Stimulated activated CD4-positive, alpha-beta T cell treated with anti-CD3 and anti-CD28 coated beads, Interleukin-4, amount 100 ng/mL, for 4 hours (primary cell): Measurements from ENCODE around the gene CYP2W1.
A peak's percentile ranks its signal among the peaks of the same experiment; 100 is the strongest.
"Not testable (repeated sequence)": the region's sequence is repeated elsewhere in the genome, so short reads cannot be mapped to it uniquely, and the experiment has no call there.

Experiments
- DNase-seq, 2 experiments: peaks; one replicate each; pipeline ENCODE4 v3.0.0-alpha.2; 2020

CYP2W1 gene

DNA sequence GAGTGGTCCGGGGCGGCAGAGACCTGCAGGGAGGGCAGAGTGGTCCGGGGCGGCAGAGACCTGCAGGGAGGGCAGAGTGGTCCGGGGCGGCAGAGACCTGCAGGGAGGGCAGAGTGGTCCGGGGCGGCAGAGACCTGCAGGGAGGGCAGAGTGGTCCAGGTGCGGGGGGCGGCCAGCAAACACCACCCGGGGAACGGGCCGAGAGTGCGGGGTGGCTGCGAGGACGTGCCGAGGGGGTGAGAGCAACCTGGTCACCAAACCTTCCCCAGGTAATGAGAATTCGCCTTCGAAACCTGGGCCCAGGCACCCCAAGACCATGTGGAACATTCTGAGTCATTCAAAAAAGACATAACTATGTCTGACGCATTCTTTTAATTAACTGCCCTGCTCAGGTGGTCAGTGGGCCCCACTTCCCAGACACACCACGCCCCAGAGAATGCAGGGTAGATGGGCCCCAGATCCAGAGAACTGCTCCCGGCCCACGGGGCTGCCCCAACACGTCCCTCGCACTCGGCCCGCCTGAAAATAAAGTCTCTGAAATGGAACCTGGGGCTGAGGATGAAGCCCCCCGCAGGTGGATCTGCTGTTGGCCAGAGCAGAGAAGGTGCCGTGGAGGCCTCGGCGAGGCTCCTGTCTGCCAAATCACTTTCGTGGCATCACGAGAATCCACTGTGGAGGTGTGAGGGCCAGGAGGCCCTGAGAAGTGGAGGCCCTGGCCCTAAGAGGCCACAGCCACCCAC is 48.9 kb downstream of the CYP2W1 start:
- no peak for DNase-seq

DNA sequence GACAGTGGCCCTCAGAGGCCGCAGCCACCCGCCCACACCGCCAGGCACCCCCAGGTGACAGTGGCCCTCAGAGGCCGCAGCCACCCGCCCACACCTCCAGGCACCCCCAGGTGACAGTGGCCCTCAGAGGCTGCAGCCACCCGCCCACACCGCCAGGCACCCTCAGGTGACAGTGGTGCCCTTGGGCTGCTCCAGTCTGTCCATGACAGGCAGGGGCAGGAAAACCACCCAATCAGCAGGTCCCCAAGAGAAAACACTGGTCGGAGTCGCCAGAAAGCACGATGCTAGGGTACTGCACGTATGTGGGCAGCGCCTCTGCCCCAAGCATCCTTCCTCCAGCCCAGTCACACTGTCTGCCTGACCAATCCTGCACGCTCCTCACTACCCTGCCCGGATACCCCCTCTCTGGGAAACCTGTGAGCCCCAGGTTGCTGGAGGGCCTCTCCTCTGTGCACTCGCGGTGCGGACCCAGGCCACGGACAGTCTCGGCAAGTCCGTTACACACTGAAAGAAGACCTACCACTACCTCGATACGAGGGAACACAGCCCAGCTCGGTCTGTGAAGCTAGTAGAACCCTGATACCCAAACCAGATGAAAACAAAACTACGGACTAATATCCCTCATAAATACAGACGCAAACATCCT is 49.7 kb downstream of the CYP2W1 start:
- DNase-seq = no peak

DNA sequence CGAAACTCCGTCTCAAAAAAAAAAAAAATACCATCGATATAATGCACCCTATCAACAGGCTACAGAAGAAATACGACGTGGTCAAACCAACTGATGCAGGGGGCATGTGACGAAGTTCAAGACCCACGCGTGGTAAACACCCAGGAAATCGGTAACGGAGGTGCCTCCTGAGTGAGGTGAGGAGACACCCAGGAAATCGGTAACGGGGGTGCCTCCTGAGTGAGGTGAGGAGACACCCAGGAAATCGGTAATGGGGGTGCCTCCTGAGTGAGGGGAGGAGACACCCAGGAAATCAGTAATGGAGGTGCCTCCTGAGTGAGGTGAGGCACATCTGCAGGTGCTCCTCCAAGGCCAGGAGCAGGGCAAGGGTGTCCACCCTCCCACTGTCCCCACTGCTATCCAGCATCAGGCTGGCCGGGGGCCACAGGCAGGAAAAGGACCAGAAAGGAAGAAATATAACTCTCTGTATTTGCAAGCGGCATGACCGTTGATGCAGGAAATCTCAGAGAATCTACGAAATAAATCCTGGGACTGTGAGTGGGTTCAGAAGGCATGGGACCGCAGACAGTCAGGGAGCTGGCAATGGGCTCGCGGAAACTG is 50.7 kb downstream of the CYP2W1 start:
- DNase-seq = peak in 1 of 2 experiments; percentile 16

DNA sequence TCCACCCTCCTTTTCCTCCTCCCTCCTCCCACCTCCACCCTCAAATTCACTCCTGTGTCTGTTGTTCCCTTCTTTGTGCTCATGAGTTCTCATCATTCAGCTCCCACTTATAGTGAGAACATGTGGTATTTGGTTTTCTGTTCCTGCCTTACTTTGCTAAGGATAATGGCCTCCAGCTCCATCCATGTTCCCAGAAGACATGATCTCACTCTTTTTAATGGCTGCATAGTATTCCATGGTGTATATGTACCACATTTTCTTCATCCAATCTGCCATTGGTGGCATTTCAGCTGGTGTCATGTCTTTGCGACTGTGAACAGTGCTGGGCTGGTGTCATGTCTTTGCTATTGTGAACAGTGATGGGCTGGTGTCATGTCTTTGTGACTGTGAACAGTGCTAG is 51.8 kb downstream of the CYP2W1 start:
- DNase-seq = not testable (repeated sequence)

DNA sequence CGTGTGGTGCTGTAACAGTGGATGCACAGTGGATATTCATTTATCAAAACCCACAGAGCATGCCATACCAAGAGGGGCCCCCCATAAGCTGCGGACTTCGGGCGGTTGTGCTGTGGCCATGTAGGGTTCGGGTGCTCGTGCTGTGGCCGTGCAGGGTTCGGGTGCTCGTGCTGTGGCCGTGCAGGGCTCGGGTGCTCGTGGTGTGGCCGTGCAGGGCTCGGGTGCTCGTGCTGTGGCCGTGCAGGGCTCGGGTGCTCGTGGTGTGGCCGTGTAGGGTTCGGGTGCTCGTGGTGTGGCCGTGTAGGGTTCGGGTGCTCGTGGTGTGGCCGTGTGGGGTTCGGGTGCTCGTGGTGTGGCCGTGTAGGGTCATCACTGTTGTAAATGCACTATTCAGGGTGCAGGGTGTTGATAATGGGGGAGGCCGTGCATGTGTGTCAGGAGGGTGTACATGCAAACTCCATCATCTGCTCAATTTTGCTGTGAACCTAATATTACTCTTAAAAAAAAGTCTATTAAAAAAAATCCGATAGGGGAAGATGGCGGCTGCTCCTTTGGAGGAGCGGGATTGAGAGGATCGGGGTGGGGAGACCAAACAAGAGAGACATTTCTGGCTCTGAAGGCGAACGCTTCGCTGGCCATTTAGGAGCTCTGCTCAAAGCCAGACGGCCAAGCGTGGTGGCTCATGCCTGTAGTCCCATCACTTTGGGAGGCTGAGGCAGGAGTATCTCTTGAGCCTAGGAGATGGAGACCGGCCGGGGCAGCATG is 53.4 kb downstream of the CYP2W1 start:
- not testable (repeated sequence) for DNase-seq
